ENCODE results near the gene SMYD3.

- TF ChIP-seq ZNF384 (IDR thresholded peaks at IDR 0.05; ENCODE audit: low read depth, low read length): no peak
- TF ChIP-seq CREB1 (IDR thresholded peaks at IDR 0.05): no peak
- no peak for TF ChIP-seq CREB1 (CRISPR knock-in tag; IDR thresholded peaks at IDR 0.05)
- TF ChIP-seq SRSF9 (IDR thresholded peaks at IDR 0.05; ENCODE audit: borderline replicate concordance, low read depth, low read length): no peak
- no peak for TF ChIP-seq CTCF (IDR thresholded peaks at IDR 0.05 in 2 of 3, conservative IDR thresholded peaks at IDR 0.05 in 1 of 3; ENCODE audit: insufficient read depth in 2 of 3, low read depth in 1 of 3, low read length in 3 of 3)
- TF ChIP-seq THRAP3 (IDR thresholded peaks at IDR 0.05; ENCODE audit: borderline replicate concordance): no peak
- TF ChIP-seq NFE2L1 (tag; IDR thresholded peaks at IDR 0.05; ENCODE audit: borderline replicate concordance, low read depth): no peak
- no peak for TF ChIP-seq CBX5 (IDR thresholded peaks at IDR 0.05; ENCODE audit: borderline replicate concordance, low read depth)
- TF ChIP-seq ILK (tag; IDR thresholded peaks at IDR 0.05; ENCODE audit: borderline replicate concordance, low read depth): no peak
- no peak for TF ChIP-seq HNRNPH1 (optimal IDR thresholded peaks at IDR 0.05; ENCODE audit: low read depth, low read length)
- TF ChIP-seq ZBTB8A (IDR thresholded peaks at IDR 0.05; ENCODE audit: partially characterized antibody): no peak
- no peak for TF ChIP-seq KAT8 (IDR thresholded peaks at IDR 0.05; ENCODE audit: low read depth)
- TF ChIP-seq RNF2 (IDR thresholded peaks at IDR 0.05): no peak
Measured at GRCh38 chr1:245895455-245895959, 611.6 kb downstream of the SMYD3 start.

Measured in K562 (cell line).